Measurements from ENCODE around the gene SORCS1. TPM values are rescaled to one million over a fixed set of nuclear protein-coding genes. Genes with fewer than 3 reads are reported as not detected.

SORCS1 gene
- total RNA-seq, 6 experiments from 2014 or later: 0.04 to 0.16 (median 0.09) TPM; not detected in 2

GRCh38 chr10:106559442-106559841 is 605.1 kb downstream of the SORCS1 start:
- Histone ChIP-seq H3K9me3 (no peaks in the 10 kb centered on the region), H3K36me3 (no peaks in the 10 kb centered on the region), H3K4me3 (no peak overlapping the region), H3K27ac (no peak overlapping the region), H3K27me3 (no peaks in the 10 kb centered on the region), H3K4me1 (no peaks in the 10 kb centered on the region)
- ATAC-seq (no peak), DNase-seq (no peak)
- WGBS (ENCODE audit: insufficient coverage, low coverage, low lambda C conversion rate, missing lambda C conversion rate): 43% methylated on average over 2 of the region's 3 CpGs
- intact Hi-C loops (cut with DNase I): no loop called here
- TF ChIP-seq CTCF (IDR thresholded peaks at IDR 0.05): no peak
- TF ChIP-seq POLR2A (IDR thresholded peaks at IDR 0.05): no peak

GRCh38 chr10:106557951-106558733 is 606.4 kb downstream of the SORCS1 start:
- peak in 1 of 4 donors; percentile 7 for TF ChIP-seq CTCF (IDR thresholded peaks at IDR 0.05)
- TF ChIP-seq POLR2A (IDR thresholded peaks at IDR 0.05): no peak
- DNase-seq: no peak
- Histone ChIP-seq H3K27me3 (no peaks in the 10 kb centered on the region), H3K9me3 (no peaks in the 10 kb centered on the region), H3K36me3 (no peaks in the 10 kb centered on the region), H3K27ac (no peak overlapping the region), H3K4me1 (no peaks in the 10 kb centered on the region), H3K4me3 (no peak overlapping the region)
- 23% methylated on average over 7 of the region's 7 CpGs for WGBS (ENCODE audit: insufficient coverage, low coverage, low lambda C conversion rate, missing lambda C conversion rate)
- intact Hi-C loops (cut with DNase I): no loop called here
- peak; percentile 75 to 97 (median 84) for ATAC-seq

GRCh38 chr10:106557053-106557452 is 607.5 kb downstream of the SORCS1 start:
- no peak for ATAC-seq
- intact Hi-C loops (cut with DNase I): no loop called here
- Histone ChIP-seq H3K4me3 (no peak overlapping the region), H3K9me3 (no peaks in the 10 kb centered on the region), H3K27ac (no peak overlapping the region), H3K4me1 (no peaks in the 10 kb centered on the region), H3K27me3 (no peaks in the 10 kb centered on the region), H3K36me3 (no peaks in the 10 kb centered on the region)
- TF ChIP-seq CTCF (IDR thresholded peaks at IDR 0.05): no peak
- TF ChIP-seq POLR2A (IDR thresholded peaks at IDR 0.05): no peak
- no peak for DNase-seq

GRCh38 chr10:106555599-106555998 is 608.9 kb downstream of the SORCS1 start:
- Histone ChIP-seq H3K9me3 (no peaks in the 10 kb centered on the region), H3K27me3 (no peaks in the 10 kb centered on the region), H3K36me3 (no peaks in the 10 kb centered on the region), H3K4me1 (no peaks in the 10 kb centered on the region), H3K4me3 (no peak overlapping the region), H3K27ac (no peak overlapping the region)
- 70% methylated on average over 2 of the region's 2 CpGs for WGBS (ENCODE audit: insufficient coverage, low coverage, low lambda C conversion rate, missing lambda C conversion rate)
- ATAC-seq: no peak
- no peak for DNase-seq
- intact Hi-C loops (cut with DNase I): no loop called here
- TF ChIP-seq CTCF (IDR thresholded peaks at IDR 0.05): no peak
- TF ChIP-seq POLR2A (IDR thresholded peaks at IDR 0.05): no peak

All from right lobe of liver (tissue), 6 donors.